Activated T-helper 2 cell treated with anti-CD3 and anti-CD28 coated beads, Interferon-gamma antibody, Interleukin-2, Interleukin-4, amounts not matched to agents 10 μg/mL and 5 μg/mL and 100 μg/mL, durations not matched to agents 14 hours and 24 hours and 36 hours (primary cell): Measurements from ENCODE around the gene MND1. TPM values are rescaled to one million over a fixed set of nuclear protein-coding genes. Genes with fewer than 3 reads are reported as not detected.

Source experiments
- DNase-seq: peaks from one replicate; pipeline ENCODE4 v3.0.0; 2021; ENCODE audit warnings: low spot score
- H3K27ac Mint-ChIP-seq: one replicate; pipeline ENCODE4 v1.8.0; 2021; ENCODE audit warnings: mixed read lengths
- H3K27me3 Mint-ChIP-seq: one replicate; pipeline ENCODE4 v1.8.0; 2021; ENCODE audit warnings: low read depth, mixed read lengths
- H3K36me3 Mint-ChIP-seq: one replicate; pipeline ENCODE4 v1.8.0; 2021; ENCODE audit warnings: low read depth, mixed read lengths
- H3K4me1 Mint-ChIP-seq: one replicate; pipeline ENCODE4 v1.8.0; 2021; ENCODE audit warnings: low read depth, mixed read lengths
- H3K4me3 Mint-ChIP-seq: one replicate; pipeline ENCODE4 v1.8.0; 2021; ENCODE audit warnings: low read depth, mild to moderate bottlenecking, moderate library complexity, mixed read lengths
- H3K9me3 Mint-ChIP-seq: one replicate; pipeline ENCODE4 v1.8.0; 2021; ENCODE audit warnings: mixed read lengths
- intact Hi-C: fragments of 100-400 bp; cut with micrococcal nuclease; formaldehyde crosslinking; loops from one replicate; pipeline ENCODE4 v1.15.1; 2023
- total RNA-seq: library from RNA; stranded (reverse); gene quantifications from 2 replicates; pipeline ENCODE4 v1.2.3, GENCODE V29; 2022

The MND1 gene
- total RNA-seq, 1 donor from 2014 or later, result 15.4 TPM

- no peaks in the 10 kb centered on the region for H3K36me3 Mint-ChIP-seq
- H3K4me3 Mint-ChIP-seq, result no peak overlapping the region
- no peak for DNase-seq
- H3K4me1 Mint-ChIP-seq, result peaks cover 4% of the 10 kb centered on the region
- H3K9me3 Mint-ChIP-seq, result no peaks in the 10 kb centered on the region
- intact Hi-C loops, result no loop called here
- H3K27ac Mint-ChIP-seq, result no peak overlapping the region
- peaks cover 19% of the 10 kb centered on the region for H3K27me3 Mint-ChIP-seq
Measured at GRCh38 chr4:153332936-153333335, 11.6 kb upstream of the MND1 start.

- Mint-ChIP-seq H3K27me3 (peaks cover 20% of the 10 kb centered on the region), H3K9me3 (no peaks in the 10 kb centered on the region), H3K36me3 (no peaks in the 10 kb centered on the region), H3K4me1 (peaks cover 4% of the 10 kb centered on the region), H3K27ac (no peak overlapping the region), H3K4me3 (no peak overlapping the region)
- intact Hi-C loops, result no loop called here
- DNase-seq, result no peak
Measured at GRCh38 chr4:153333874-153334273, 10.6 kb upstream of the MND1 start.

- H3K27me3 Mint-ChIP-seq, result peaks cover 25% of the 10 kb centered on the region
- DNase-seq, result no peak
- intact Hi-C loops, result no loop called here
- H3K4me1 Mint-ChIP-seq, result peaks cover 4% of the 10 kb centered on the region
- H3K27ac Mint-ChIP-seq, result no peak overlapping the region
- no peaks in the 10 kb centered on the region for H3K9me3 Mint-ChIP-seq
- no peak overlapping the region for H3K4me3 Mint-ChIP-seq
- no peaks in the 10 kb centered on the region for H3K36me3 Mint-ChIP-seq
Measured at GRCh38 chr4:153335665-153336064, 8.8 kb upstream of the MND1 start.

GRCh38 chr4:153337686-153338085 lies 6.8 kb upstream of the MND1 start:
- H3K27me3 Mint-ChIP-seq, result peaks cover 31% of the 10 kb centered on the region
- no peak overlapping the region for H3K27ac Mint-ChIP-seq
- H3K4me1 Mint-ChIP-seq, result peaks cover 11% of the 10 kb centered on the region

GRCh38 chr4:153341575-153342090 lies 2.9 kb upstream of the MND1 start:
- intact Hi-C loops, result no loop called here
- Mint-ChIP-seq H3K36me3 (no peaks in the 10 kb centered on the region), H3K4me3 (no peak overlapping the region), H3K27me3 (peaks cover 21% of the 10 kb centered on the region), H3K4me1 (peaks cover 18% of the 10 kb centered on the region), H3K9me3 (no peaks in the 10 kb centered on the region), H3K27ac (no peak overlapping the region)
- DNase-seq, result no peak

More at GRCh38 chr4:153337686-153338085, 6.8 kb upstream of the MND1 start:
- DNase-seq, result no peak
- no peaks in the 10 kb centered on the region for H3K36me3 Mint-ChIP-seq
- no peaks in the 10 kb centered on the region for H3K9me3 Mint-ChIP-seq
- no peak overlapping the region for H3K4me3 Mint-ChIP-seq
- intact Hi-C loops, result no loop called here

- Mint-ChIP-seq H3K9me3 (no peaks in the 10 kb centered on the region), H3K36me3 (peaks cover under 1% of the 10 kb centered on the region), H3K27ac (no peak overlapping the region), H3K4me1 (peaks cover 31% of the 10 kb centered on the region), H3K27me3 (peaks cover 18% of the 10 kb centered on the region), H3K4me3 (no peak overlapping the region)
- no peak for DNase-seq
- intact Hi-C loops, result no loop called here
Measured at GRCh38 chr4:153342751-153343552, 1.5 kb upstream of the MND1 start.

GRCh38 chr4:153345012-153345981 lies 809 bp downstream of the MND1 start:
- no peaks in the 10 kb centered on the region for H3K9me3 Mint-ChIP-seq
- H3K36me3 Mint-ChIP-seq, result peaks cover 13% of the 10 kb centered on the region
- H3K4me3 Mint-ChIP-seq, result peak overlapping the region; percentile 93
- intact Hi-C loops, result loop anchor here (1.0 to 5.0 kb wide), 7 partner anchors 12 to 407 kb away; partner anchors contain the start of gene TMEM131L
- peak; percentile 53 for DNase-seq
- peak overlapping the region; percentile 87 for H3K27ac Mint-ChIP-seq
- H3K27me3 Mint-ChIP-seq, result peaks cover 11% of the 10 kb centered on the region
- peaks cover 45% of the 10 kb centered on the region for H3K4me1 Mint-ChIP-seq

- Mint-ChIP-seq H3K4me1 (peaks cover 45% of the 10 kb centered on the region), H3K27me3 (peaks cover 7% of the 10 kb centered on the region), H3K36me3 (peaks cover 19% of the 10 kb centered on the region), H3K27ac (no peak overlapping the region), H3K4me3 (peak overlapping the region; percentile 93), H3K9me3 (no peaks in the 10 kb centered on the region)
- no peak for DNase-seq
- intact Hi-C loops, result loop anchor here (5.0 kb wide), 1 partner anchor 406 kb away; no protein-coding TSS in a partner anchor
Measured at GRCh38 chr4:153346031-153346430, 1.5 kb downstream of the MND1 start.

- DNase-seq, result no peak
- Mint-ChIP-seq H3K9me3 (no peaks in the 10 kb centered on the region), H3K4me3 (no peak overlapping the region), H3K4me1 (peaks cover 41% of the 10 kb centered on the region), H3K27ac (no peak overlapping the region), H3K36me3 (peaks cover 23% of the 10 kb centered on the region), H3K27me3 (peaks cover 4% of the 10 kb centered on the region)
- intact Hi-C loops, result loop anchor here (5.0 kb wide), 1 partner anchor 406 kb away; no protein-coding TSS in a partner anchor
Measured at GRCh38 chr4:153346563-153346962, 2.1 kb downstream of the MND1 start.

GRCh38 chr4:153347117-153347516 lies 2.6 kb downstream of the MND1 start:
- Mint-ChIP-seq H3K36me3 (peaks cover 23% of the 10 kb centered on the region), H3K4me1 (peaks cover 38% of the 10 kb centered on the region), H3K27me3 (peaks cover 1% of the 10 kb centered on the region), H3K9me3 (no peaks in the 10 kb centered on the region), H3K4me3 (no peak overlapping the region), H3K27ac (no peak overlapping the region)
- intact Hi-C loops, result loop anchor here (5.0 kb wide), 1 partner anchor 405 kb away; no protein-coding TSS in a partner anchor
- DNase-seq, result no peak

- Mint-ChIP-seq H3K36me3 (peaks cover 30% of the 10 kb centered on the region), H3K27me3 (no peaks in the 10 kb centered on the region), H3K4me3 (no peak overlapping the region), H3K9me3 (no peaks in the 10 kb centered on the region), H3K4me1 (peaks cover 42% of the 10 kb centered on the region), H3K27ac (no peak overlapping the region)
- intact Hi-C loops, result loop anchor here (5.0 kb wide), 1 partner anchor 404 kb away; no protein-coding TSS in a partner anchor
- DNase-seq, result no peak
Measured at GRCh38 chr4:153348006-153348405, 3.5 kb downstream of the MND1 start.

- H3K27ac Mint-ChIP-seq, result peak overlapping the region; percentile 6
- intact Hi-C loops, result loop anchor here (5.0 kb wide), 1 partner anchor 403 kb away; no protein-coding TSS in a partner anchor
- peaks cover 45% of the 10 kb centered on the region for H3K4me1 Mint-ChIP-seq
Measured at GRCh38 chr4:153349206-153349805, 4.8 kb downstream of the MND1 start.

More at GRCh38 chr4:153349206-153349805, 4.8 kb downstream of the MND1 start:
- Mint-ChIP-seq H3K4me3 (no peak overlapping the region), H3K36me3 (peaks cover 31% of the 10 kb centered on the region), H3K9me3 (no peaks in the 10 kb centered on the region), H3K27me3 (no peaks in the 10 kb centered on the region)
- DNase-seq, result no peak
